ENCODE results near the gene LRRIQ4.

LRRIQ4 gene

DNA sequence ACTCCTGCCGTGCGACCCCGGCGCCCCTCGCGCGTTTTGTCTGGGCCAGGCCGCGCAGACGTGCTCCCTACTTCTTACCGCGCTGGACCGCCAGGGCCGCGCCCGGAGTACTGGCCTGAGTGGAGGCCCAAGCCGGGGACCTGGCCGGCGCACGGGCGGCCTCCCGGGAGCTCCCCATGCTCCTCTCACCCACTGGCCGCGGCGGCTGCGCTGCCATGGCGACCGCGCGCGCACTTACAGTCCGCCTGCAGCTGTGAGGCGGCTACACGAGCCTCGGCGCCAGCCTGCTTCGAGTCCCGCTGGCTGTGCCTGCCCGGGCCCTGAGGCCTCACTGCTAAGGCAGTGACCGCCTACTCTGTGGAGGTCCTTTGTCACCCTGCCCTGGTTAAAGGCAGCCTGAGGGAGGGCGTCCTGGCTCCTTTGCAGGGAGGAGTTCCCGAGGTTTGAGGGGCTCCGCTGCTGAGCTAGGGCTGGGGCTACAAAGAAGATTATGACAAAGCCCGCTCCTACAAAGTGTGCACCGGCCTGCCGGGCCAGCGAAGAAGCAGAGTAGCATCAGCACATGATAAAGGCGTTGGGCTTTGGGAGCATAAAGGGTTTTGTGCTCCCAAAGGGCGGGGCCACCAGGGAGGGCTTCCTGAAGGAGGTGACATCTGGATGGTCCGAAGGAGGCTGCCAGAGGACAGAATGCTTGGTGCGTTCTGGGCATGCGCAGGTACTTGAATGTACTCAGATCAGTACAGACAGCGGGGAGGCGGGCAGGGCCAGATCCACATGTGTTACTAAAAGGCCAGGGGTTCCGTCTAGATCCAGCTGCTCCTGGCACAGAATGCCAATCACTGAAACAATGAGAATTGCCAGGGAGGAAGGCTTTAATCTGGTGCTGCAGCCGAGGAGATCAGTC lies at the start of gene LRRIQ4, which contains the start of gene LRRC34:
Gene LRRIQ4, plus strand, starts transcription at position 539 of the 904 bp plus-strand sequence. CDS start 9,052 bp downstream, outside the sequence.
Gene LRRC34, minus strand, starts transcription at position 573 of the 904 bp plus-strand sequence. Its CDS starts 356 bp downstream, at position 217.
- peak; percentile 92 for DNase-seq

DNA sequence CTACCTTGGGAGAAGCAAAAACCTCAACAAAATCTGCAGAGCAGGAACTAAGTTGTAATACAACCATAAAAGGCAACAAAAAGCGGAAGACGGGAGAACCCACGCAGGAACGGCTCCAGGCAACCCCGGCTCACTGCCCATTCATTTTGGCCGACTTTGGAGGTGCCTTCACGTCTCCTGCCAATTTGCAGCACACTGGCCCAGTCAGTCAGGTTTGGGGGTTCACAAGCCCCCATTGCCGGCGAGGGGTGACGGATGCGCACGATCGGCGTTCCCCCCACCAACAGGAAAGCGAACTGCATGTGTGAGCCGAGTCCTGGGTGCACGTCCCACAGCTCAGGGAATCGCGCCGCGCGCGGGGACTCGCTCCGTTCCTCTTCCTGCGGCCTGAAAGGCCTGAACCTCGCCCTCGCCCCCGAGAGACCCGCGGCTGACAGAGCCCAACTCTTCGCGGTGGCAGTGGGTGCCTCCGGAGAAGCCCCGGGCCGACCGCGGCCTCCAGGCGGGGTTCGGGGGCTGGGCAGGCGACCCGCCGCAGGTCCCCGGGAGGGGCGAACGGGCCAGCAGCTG lies 48.3 kb upstream of the LRRIQ4 start:
- DNase-seq = peak; percentile 64

DNA sequence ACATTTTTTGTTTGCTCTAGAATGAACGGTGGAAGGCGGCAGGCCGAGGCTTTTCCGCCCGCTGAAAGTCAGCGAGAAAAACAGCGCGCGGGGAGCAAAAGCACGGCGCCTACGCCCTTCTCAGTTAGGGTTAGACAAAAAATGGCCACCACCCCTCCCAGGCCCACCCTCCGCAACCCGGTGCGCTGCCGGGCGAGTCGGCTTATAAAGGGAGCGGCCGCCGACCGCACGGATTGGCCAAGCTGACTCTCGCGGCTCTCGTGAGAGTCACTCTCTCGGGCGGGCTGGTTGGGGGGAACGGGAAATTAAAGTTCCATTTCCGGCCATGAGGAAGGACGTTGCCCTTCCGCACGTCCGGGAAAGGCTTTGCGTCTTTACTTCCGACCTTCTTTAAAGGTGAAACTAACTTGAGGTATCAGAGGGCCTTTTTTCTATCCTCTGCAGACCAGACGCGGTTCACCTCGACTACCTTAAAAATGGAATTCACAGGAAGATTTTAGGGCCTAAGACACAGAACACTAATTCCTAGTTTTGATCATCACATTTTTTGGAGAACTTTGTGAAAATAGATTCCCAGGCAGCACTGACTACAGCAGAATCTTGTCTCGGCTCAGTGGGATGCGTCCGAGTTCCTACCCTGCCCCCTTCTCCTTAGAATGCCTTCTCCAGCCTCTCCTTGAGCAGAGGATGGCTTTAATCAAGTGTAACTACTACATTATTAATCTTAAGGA lies 47.6 kb upstream of the LRRIQ4 start, which contains the start of gene TERC:
Gene TERC, minus strand, starts transcription at position 179 of the 731 bp plus-strand sequence.
- DNase-seq = peak; percentile 91

GRCh38 chr3:169769287-169770181 lies 43.1 kb upstream of the LRRIQ4 start, which contains the start of gene ACTRT3:
ACTRT3 (minus strand) TSS chr3:169769561; CDS start chr3:169769520, 41 bp downstream.
- DNase-seq = peak; percentile 93

- DNase-seq = peak; percentile 89
Observed at GRCh38 chr3:169771497-169772304, 41.0 kb upstream of the LRRIQ4 start.

- peak; percentile 80 for DNase-seq
Observed at GRCh38 chr3:169772305-169772896, 40.3 kb upstream of the LRRIQ4 start.

- peak; percentile 95 for DNase-seq
Observed at GRCh38 chr3:169772897-169773816, 39.5 kb upstream of the LRRIQ4 start, which contains the start of gene MYNN. MYNN (plus strand) TSS chr3:169773396; CDS start chr3:169774296, 900 bp downstream.

GRCh38 chr3:169774186-169774585 lies 38.5 kb upstream of the LRRIQ4 start:
- no peak for DNase-seq

DNA sequence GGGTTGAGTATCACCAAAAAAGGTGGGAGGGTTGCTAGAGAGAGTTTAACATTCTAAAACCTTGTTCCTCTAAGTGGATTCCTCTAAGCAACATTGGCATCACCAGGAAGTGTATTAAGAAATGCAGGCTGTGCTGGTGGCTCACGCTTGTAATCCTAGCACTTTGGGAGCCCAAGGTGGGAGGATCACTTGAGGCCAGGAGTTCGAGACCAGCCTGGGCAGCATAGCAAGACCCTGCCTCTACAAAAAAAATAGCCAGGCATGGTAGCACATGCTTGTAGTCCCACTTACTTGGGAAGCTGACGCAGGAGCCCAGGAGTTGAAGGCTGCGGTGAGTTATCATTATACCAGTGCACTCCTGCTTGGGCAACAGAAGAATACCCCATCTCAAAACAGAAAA lies 34.8 kb upstream of the LRRIQ4 start:
- DNase-seq = no peak

GRCh38 chr3:169780742-169781141 lies 31.9 kb upstream of the LRRIQ4 start:
- no peak for DNase-seq

- no peak for DNase-seq
Observed at GRCh38 chr3:169781209-169781855, 31.3 kb upstream of the LRRIQ4 start.

DNA sequence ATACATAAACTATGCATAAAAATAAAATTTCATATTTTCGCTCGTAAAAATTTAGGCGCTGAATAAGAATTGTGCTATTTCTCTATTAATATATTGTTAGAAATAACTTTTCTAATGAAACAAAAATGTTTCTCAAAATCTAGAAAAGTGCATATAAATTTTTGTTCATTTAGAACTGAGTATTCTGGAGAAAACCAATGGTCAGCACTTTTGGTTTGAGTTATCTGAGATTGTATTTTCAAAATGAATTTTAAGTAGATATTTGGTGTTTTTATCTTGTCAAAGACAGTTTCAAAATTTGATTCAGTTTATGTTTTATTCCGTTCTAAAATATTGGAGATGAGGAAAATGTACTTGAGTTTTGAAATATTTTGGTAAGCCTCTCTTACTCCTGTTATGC lies 25.6 kb upstream of the LRRIQ4 start:
- DNase-seq = no peak

GRCh38 chr3:169787791-169788190 lies 24.9 kb upstream of the LRRIQ4 start:
- no peak for DNase-seq

DNA sequence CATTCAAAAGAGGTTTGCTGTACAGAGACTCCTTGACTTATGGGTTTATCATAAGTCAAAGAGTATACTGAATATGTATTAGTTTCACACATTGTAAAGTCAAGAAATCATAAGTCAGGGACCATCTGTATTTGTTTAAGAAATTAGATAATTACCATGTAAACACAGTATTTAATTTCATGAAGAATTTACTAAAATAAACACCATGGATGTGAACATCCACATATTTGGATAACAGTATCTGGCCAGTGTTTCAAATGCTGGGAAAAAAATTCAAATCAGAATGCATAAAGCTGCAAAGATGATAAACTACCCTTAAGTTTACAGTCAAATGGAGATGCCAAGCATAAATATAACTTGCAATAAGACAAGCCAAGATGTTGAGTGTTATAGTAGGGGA lies 22.5 kb upstream of the LRRIQ4 start:
- no peak for DNase-seq

DNA sequence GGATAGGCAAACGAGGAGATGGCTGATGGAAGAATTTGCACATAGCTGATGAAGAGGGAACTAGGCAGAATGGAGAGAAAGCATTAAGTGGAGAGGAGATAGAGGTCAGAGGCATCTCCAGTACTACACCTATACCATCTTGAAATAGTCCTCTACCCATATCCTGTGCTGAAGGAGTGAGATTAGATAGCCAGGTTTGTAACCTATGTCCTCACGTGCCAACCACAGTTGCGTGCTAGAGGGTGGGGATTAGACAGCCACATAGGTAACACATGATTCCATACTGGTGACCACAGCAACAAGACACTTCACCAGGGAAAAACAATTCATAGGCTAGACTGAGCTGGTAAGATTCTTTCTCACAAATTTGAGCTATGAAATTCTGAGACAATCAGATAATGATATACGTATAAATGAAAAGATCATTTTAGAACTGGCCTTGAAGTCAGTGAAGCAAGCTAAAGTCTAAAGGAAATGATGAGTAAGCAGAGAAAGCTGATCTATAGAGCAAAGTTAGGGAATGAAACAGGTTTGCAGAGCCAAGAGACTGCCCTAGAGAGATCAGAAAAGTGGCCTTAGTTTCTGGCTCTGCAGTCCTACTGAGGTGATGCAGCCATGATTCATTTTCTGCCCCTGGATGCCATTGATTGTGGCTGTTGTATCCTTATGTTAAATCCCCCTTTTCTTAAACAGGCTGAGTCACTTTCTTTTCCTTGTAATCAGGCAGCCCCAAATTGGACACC lies 21.8 kb upstream of the LRRIQ4 start:
- DNase-seq = no peak

- DNase-seq = no peak
Observed at GRCh38 chr3:169792359-169792758, 20.3 kb upstream of the LRRIQ4 start.

DNA sequence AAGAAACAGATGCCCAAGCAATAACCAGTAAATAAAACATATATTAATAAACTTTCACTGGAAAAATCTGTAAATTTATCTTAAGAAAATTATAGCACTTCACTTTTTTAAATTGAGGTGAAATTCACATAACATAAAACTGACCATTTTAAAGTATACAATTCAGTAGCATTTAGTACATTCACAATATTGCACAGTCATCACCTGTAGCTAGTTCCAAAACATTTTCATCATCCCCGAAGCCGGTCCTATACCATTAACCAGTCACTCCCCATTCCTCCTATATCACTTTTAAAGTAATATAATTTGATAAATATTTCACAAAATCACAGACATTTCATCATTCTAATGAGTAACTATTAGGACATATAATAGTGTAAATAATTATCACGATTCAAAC lies 8.0 kb upstream of the LRRIQ4 start:
- no peak for DNase-seq

DNA sequence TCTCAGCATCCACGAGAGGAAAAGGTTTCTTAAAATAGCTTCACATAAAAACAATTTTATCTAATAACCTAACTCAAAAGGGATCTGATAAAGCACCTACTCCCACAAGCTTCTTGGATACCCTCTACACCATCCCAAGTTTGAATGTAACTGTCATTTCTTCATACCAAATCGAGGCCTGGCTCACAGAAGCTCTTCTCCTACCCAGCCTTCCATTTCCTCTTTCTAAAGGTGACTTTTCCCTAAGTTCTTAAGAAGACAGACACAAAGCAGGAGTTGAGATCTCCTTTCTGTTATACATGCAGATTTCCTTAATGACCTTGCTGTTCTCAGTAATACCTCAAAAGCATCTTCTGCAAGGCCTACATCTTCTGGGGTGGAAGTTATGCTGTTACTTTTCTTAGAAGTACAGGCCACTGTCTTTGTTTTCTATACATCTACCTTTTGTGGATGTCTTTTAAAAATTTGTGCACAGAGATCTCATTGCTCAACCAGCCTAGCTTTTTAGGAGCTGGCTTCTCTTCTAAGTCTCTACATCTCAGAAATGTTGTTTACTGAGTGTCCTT lies 3.4 kb upstream of the LRRIQ4 start:
- no peak for DNase-seq

Measured in islet precursor cell (in vitro differentiated cells).